IPS-15b (cell line): Measurements from ENCODE around the gene TRIM9.
"Not testable (repeated sequence)": the region's sequence is repeated elsewhere in the genome, so short reads cannot be mapped to it uniquely, and the experiment has no call there.

Experiments used
- H3K27me3 ChIP-seq: one replicate; pipeline ENCODE4 v1.6.1; 2013; ENCODE audit warnings: low read length; ENCODE audit not compliant: control insufficient read depth, insufficient read depth
- H3K36me3 ChIP-seq: one replicate; pipeline ENCODE4 v1.6.1; 2013; ENCODE audit warnings: low read length; ENCODE audit not compliant: control insufficient read depth, insufficient read depth
- H3K4me1 ChIP-seq: one replicate; pipeline ENCODE4 v1.6.1; 2013; ENCODE audit warnings: mild to moderate bottlenecking, low read length; ENCODE audit not compliant: control insufficient read depth, insufficient read depth
- H3K4me3 ChIP-seq: one replicate; pipeline ENCODE4 v1.5.1; 2013; ENCODE audit warnings: low read depth, low read length
- H3K9ac ChIP-seq: one replicate; pipeline ENCODE4 v1.6.1; 2013; ENCODE audit warnings: low read depth, mild to moderate bottlenecking, low read length
- H3K9me3 ChIP-seq: one replicate; pipeline ENCODE4 v1.6.1; 2013; ENCODE audit warnings: mild to moderate bottlenecking, low read length; ENCODE audit not compliant: control insufficient read depth, insufficient read depth

Gene TRIM9

GRCh38 chr14:50970886-50971781 is 123.8 kb downstream of the TRIM9 start:
- Histone ChIP-seq H3K9ac (no peak overlapping the region), H3K36me3 (no peaks in the 10 kb centered on the region), H3K4me1 (no peaks in the 10 kb centered on the region), H3K27me3 (no peaks in the 10 kb centered on the region), H3K4me3 (no peak overlapping the region), H3K9me3 (no peaks in the 10 kb centered on the region)

GRCh38 chr14:50967790-50968189 is 127.1 kb downstream of the TRIM9 start:
- H3K4me3 ChIP-seq, result no peak overlapping the region
- H3K27me3 ChIP-seq, result no peaks in the 10 kb centered on the region
- no peaks in the 10 kb centered on the region for H3K36me3 ChIP-seq
- no peaks in the 10 kb centered on the region for H3K4me1 ChIP-seq
- H3K9me3 ChIP-seq, result no peaks in the 10 kb centered on the region
- H3K9ac ChIP-seq, result no peak overlapping the region

- no peaks in the 10 kb centered on the region for H3K36me3 ChIP-seq
- no peak overlapping the region for H3K9ac ChIP-seq
- no peaks in the 10 kb centered on the region for H3K27me3 ChIP-seq
- H3K4me1 ChIP-seq, result no peaks in the 10 kb centered on the region
- H3K4me3 ChIP-seq, result no peak overlapping the region
- no peaks in the 10 kb centered on the region for H3K9me3 ChIP-seq
Observed at GRCh38 chr14:50967103-50967502, 127.8 kb downstream of the TRIM9 start.

- Histone ChIP-seq H3K27me3 (no peaks in the 10 kb centered on the region), H3K9me3 (no peaks in the 10 kb centered on the region), H3K4me3 (no peak overlapping the region), H3K4me1 (no peaks in the 10 kb centered on the region), H3K9ac (no peak overlapping the region), H3K36me3 (no peaks in the 10 kb centered on the region)
Observed at GRCh38 chr14:50964683-50965390, 130.1 kb downstream of the TRIM9 start.

- Histone ChIP-seq H3K9me3 (no peaks in the 10 kb centered on the region), H3K27me3 (no peaks in the 10 kb centered on the region), H3K9ac (no peak overlapping the region), H3K36me3 (no peaks in the 10 kb centered on the region), H3K4me1 (no peaks in the 10 kb centered on the region), H3K4me3 (no peak overlapping the region)
Observed at GRCh38 chr14:50963919-50964318, 131.0 kb downstream of the TRIM9 start.

GRCh38 chr14:50961605-50962221 is 133.2 kb downstream of the TRIM9 start:
- no peak overlapping the region for H3K4me3 ChIP-seq
- H3K4me1 ChIP-seq, result no peaks in the 10 kb centered on the region
- H3K36me3 ChIP-seq, result no peaks in the 10 kb centered on the region
- no peaks in the 10 kb centered on the region for H3K27me3 ChIP-seq
- H3K9ac ChIP-seq, result no peak overlapping the region
- no peaks in the 10 kb centered on the region for H3K9me3 ChIP-seq

GRCh38 chr14:50957296-50957695 is 137.6 kb downstream of the TRIM9 start:
- Histone ChIP-seq H3K9me3 (no peaks in the 10 kb centered on the region), H3K9ac (no peak overlapping the region), H3K4me3 (no peak overlapping the region), H3K27me3 (no peaks in the 10 kb centered on the region), H3K4me1 (peaks cover 5% of the 10 kb centered on the region), H3K36me3 (no peaks in the 10 kb centered on the region)

- not testable (repeated sequence) for H3K4me3 ChIP-seq, H3K4me1 ChIP-seq, H3K27me3 ChIP-seq, H3K36me3 ChIP-seq, H3K9me3 ChIP-seq, H3K9ac ChIP-seq
Observed at GRCh38 chr14:50956421-50956820, 138.5 kb downstream of the TRIM9 start.

- Histone ChIP-seq H3K9ac (no peak overlapping the region), H3K4me3 (no peak overlapping the region), H3K9me3 (no peaks in the 10 kb centered on the region), H3K27me3 (no peaks in the 10 kb centered on the region), H3K36me3 (no peaks in the 10 kb centered on the region), H3K4me1 (peaks cover 5% of the 10 kb centered on the region)
Observed at GRCh38 chr14:50955373-50956043, 139.4 kb downstream of the TRIM9 start.

GRCh38 chr14:50954811-50955372 is 140.0 kb downstream of the TRIM9 start:
- H3K4me1 ChIP-seq, result peaks cover 5% of the 10 kb centered on the region
- no peaks in the 10 kb centered on the region for H3K36me3 ChIP-seq
- H3K4me3 ChIP-seq, result no peak overlapping the region
- H3K9ac ChIP-seq, result no peak overlapping the region
- H3K9me3 ChIP-seq, result no peaks in the 10 kb centered on the region
- H3K27me3 ChIP-seq, result no peaks in the 10 kb centered on the region

- Histone ChIP-seq H3K9me3 (no peaks in the 10 kb centered on the region), H3K27me3 (no peaks in the 10 kb centered on the region)
Observed at GRCh38 chr14:50953502-50953901, 141.4 kb downstream of the TRIM9 start.

More at GRCh38 chr14:50953502-50953901, 141.4 kb downstream of the TRIM9 start:
- H3K4me1 ChIP-seq, result peaks cover 5% of the 10 kb centered on the region
- no peak overlapping the region for H3K4me3 ChIP-seq
- H3K9ac ChIP-seq, result no peak overlapping the region
- no peaks in the 10 kb centered on the region for H3K36me3 ChIP-seq
